ENCODE results near the gene ADARB1.

Gene ADARB1

DNA sequence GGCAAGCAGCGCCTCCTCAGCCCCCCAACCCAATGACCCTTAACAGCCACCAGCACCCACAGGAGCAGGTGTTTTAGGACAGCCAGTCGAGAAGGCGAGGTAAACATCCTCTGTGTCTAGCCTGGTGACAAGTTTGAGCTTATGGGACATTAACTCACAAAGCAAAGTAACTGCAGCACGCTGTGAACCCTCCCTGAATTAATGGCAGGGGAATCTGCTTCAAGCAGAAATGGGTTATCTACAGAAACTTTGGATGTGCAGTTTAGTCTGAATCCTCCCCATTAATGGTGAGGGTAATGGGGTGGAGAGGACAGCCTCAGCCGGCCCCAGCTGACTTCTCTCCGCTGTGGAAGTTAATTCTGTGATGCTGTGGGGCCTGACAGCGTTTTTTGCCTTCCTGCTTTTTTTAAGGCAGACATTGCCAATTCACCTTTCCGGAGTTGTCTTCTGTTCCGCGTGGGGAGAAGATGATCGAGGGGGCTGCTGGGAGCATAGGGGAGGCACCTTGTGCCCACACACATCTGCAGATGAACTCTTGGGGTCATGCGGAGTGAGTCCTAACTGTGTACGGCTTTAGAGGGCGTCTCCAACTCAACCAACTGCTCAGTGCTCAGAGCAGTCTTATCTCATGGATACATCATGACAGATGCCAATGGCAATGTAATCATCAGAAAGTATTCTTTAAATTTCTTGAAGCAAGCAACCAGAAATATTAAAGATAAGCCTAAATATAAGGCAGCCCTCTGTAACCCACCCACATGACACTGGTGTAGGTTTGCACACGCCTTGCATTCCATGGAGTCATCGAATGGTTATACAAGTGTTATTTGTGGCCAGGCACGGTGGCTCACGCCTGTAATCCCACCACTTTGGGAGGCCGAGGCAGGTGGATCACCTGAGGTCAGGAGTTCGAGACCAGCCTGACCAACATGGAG is 172.3 kb downstream of the ADARB1 start:
- H3K4me3 ChIP-seq (ENCODE audit: low read length), result no peak overlapping the region
- TF ChIP-seq, protein P1, sequence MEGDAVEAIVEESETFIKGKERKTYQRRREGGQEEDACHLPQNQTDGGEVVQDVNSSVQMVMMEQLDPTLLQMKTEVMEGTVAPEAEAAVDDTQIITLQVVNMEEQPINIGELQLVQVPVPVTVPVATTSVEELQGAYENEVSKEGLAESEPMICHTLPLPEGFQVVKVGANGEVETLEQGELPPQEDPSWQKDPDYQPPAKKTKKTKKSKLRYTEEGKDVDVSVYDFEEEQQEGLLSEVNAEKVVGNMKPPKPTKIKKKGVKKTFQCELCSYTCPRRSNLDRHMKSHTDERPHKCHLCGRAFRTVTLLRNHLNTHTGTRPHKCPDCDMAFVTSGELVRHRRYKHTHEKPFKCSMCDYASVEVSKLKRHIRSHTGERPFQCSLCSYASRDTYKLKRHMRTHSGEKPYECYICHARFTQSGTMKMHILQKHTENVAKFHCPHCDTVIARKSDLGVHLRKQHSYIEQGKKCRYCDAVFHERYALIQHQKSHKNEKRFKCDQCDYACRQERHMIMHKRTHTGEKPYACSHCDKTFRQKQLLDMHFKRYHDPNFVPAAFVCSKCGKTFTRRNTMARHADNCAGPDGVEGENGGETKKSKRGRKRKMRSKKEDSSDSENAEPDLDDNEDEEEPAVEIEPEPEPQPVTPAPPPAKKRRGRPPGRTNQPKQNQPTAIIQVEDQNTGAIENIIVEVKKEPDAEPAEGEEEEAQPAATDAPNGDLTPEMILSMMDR (IDR thresholded peaks at IDR 0.05; ENCODE audit: insufficient read depth, low read depth, low read length, missing control alignments), result no peak
- DNase-seq (ENCODE audit: low read depth), result no peak

DNA sequence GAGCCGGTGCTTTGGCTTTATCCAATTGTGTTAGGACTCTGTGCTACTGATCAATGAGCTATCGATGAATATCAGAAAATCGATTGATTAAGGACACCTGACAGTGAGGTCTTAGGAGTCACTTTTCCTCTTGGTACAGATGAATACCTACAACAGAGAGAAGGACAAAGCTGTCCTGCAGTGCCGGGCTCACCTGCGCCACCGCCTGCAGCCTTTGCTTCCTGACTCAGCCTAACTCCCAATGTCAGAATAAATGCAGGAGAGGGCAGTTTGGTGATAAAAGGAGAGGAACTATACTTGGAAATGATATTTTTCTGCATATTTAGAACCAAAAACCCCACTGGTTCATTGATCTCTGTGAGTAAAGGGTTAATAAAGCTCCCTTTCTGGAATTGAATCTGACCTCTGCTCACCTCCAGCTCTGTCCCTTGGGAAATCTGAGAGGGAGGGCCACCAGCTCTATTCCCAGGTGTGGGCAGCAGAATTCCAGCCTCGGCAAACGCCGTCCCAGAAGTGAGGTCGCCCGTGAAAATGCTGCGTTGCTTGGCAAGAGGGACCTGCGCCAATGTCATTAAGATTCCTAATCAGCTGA is 174.0 kb downstream of the ADARB1 start:
- TF ChIP-seq, protein P1 (IDR thresholded peaks at IDR 0.05; ENCODE audit: insufficient read depth, low read depth, low read length, missing control alignments), result no peak
- no peak overlapping the region for H3K4me3 ChIP-seq (ENCODE audit: low read length)
- no peak for DNase-seq (ENCODE audit: low read depth)

DNA sequence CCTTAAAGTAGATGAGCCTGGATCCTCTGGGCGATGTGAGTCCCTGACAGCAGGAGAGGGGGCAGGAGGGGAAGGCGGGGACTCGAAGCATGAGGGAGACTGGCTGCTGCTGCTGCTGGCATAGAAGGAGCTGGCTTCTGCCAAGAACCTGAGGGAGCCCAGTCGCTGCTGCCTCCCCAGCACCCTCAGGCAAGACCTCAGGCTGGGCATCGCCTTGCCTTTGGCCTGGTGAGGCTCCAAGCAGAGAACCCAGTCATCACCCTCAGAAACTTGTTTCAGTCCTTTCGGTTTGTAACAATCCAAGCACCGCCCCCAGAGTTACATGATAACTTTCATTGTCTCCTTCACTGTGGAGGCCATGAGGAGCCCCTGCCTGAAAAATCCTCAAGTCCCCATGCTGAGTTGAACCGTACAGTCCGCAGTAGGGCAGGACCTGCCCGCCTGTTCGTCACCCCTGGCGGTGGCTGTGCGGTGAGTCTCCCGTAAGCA is 174.6 kb downstream of the ADARB1 start:
- H3K4me3 ChIP-seq (ENCODE audit: low read length), result no peak overlapping the region
- DNase-seq (ENCODE audit: low read depth), result no peak
- TF ChIP-seq, protein P1 (IDR thresholded peaks at IDR 0.05; ENCODE audit: insufficient read depth, low read depth, low read length, missing control alignments), result no peak

DNA sequence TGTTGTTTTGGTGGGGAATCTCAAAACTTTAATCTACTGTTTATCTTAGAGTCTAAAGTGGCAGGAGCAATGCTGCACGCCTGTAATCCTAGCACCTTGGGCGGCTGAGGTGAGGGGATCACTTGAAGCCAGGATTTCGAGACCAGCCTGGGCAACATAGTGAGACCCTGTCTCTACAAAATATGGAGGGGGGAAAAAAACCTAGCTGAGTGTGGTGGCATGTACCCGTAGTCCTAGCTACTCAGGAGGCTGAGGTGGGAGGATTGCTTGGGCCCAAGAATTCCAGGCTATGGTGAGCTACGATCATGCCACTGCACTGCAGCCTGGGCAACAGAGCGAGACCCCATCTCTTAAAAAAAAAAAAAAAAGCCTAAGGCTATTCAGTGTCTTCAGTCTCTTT is 175.2 kb downstream of the ADARB1 start:
- TF ChIP-seq, protein P1 (IDR thresholded peaks at IDR 0.05; ENCODE audit: insufficient read depth, low read depth, low read length, missing control alignments), result no peak
- no peak for DNase-seq (ENCODE audit: low read depth)
- H3K4me3 ChIP-seq (ENCODE audit: low read length), result no peak overlapping the region

DNA sequence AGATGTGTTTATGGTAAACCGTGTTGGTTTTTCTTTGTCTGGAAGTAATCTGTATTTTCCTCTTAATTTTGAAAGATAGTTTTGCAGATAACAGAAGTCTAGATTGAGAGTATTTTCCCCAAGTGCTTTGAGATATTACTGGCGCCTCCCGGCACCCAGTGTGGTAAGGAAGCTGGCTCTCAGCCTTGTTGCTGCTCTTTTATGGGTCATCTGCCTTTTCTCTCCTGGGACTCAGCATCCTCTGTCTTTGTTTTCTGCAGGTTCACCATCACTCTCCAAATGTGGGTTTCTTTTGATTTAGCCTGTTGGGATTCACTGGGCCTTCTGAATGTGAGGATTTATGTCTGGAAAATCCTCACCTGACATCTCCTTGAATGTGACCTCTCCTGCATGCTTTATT is 175.9 kb downstream of the ADARB1 start:
- no peak for DNase-seq (ENCODE audit: low read depth)
- TF ChIP-seq, protein P1 (IDR thresholded peaks at IDR 0.05; ENCODE audit: insufficient read depth, low read depth, low read length, missing control alignments), result no peak
- H3K4me3 ChIP-seq (ENCODE audit: low read length), result no peak overlapping the region

DNA sequence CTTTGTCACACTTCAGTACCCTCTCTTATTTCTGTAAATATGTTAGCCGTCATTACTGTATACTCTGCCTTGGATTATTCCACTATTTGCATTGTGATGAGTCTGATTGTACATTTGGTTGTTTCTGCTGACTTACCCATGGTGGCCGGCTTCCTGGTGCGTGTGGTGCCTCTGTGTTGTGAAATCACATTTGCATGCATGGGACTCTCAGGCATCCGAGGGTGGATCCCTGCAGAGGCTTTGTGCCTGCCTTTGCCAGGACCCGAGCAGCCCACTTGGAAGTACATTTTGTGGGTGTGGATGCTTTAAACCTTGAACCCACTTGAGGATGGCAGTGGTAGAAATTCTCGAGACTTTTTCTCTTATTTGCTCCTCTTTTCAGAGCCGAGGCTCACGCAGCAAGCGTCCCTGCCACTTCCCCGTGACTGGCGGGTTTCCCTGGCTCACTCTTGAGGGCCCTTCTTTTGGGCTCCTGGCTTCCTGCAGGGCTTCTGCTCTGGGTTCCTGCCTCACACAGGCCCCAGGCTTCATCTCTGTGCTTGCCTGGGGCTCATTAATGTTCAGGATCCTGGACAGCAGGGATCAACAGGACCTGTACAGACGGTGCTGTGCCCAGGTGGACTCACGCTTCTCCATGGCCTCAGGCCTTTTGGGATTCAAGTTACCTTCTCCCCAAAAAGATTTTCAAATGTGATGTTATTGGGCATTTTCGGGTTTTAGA is 176.7 kb downstream of the ADARB1 start:
- H3K4me3 ChIP-seq (ENCODE audit: low read length), result no peak overlapping the region
- TF ChIP-seq, protein P1 (IDR thresholded peaks at IDR 0.05; ENCODE audit: insufficient read depth, low read depth, low read length, missing control alignments), result no peak
- no peak for DNase-seq (ENCODE audit: low read depth)

Measured in epithelial cell of esophagus (primary cell).